MM.1S (cell line): ENCODE measurements around the gene BBX.

Source experiments
- CTCF ChIP-seq: fragments of 300-600 bp; sonication (generic); IDR thresholded peaks from 2 replicates; pipeline ENCODE4 v1.5.1; 2016; ENCODE audit warnings: antibody characterized with exemption, low read length, mixed read lengths
- EZH2 ChIP-seq: fragments of 300-600 bp; sonication (generic); optimal IDR thresholded peaks from 2 replicates; pipeline ENCODE3; 2017; ENCODE audit warnings: low read depth, mild to moderate bottlenecking, antibody characterized with exemption, low read length, mixed read lengths
- EZH2phosphoT487 ChIP-seq: fragments of 300-600 bp; sonication (generic); IDR thresholded peaks from 2 replicates; pipeline ENCODE4 v1.6.1; 2018; ENCODE audit warnings: antibody characterized with exemption, low read length

GRCh38 chr3:107854733-107855132 lies 332.0 kb downstream of the BBX start:
- TF ChIP-seq EZH2phosphoT487 (no peak), CTCF (no peak), EZH2 (no peak)
